Neural progenitor cell (in vitro differentiated cells): ENCODE results near the gene LMLN.

Experiments
- CTCF ChIP-seq: fragments of 200-600 bp; sonication (generic); IDR thresholded peaks from 2 replicates; pipeline ENCODE4 v1.5.1; 2017; ENCODE audit warnings: antibody characterized with exemption, mild to moderate bottlenecking
- EZH2phosphoT487 ChIP-seq: fragments of 200-600 bp; sonication (generic); IDR thresholded peaks from 2 replicates; pipeline ENCODE4 v1.6.1; 2017; ENCODE audit warnings: antibody characterized with exemption

GRCh38 chr3:198071602-198072287 is 111.7 kb downstream of the LMLN start:
- TF ChIP-seq CTCF (peak; percentile 33), EZH2phosphoT487 (no peak)
